Activated CD4-positive, CD25-positive, alpha-beta regulatory T cell (primary cell): ENCODE results near the gene CCNL2.
"Not testable (repeated sequence)": the region's sequence is repeated elsewhere in the genome, so short reads cannot be mapped to it uniquely, and the experiment has no call there.

Experiments used
- DNase-seq, 4 experiments: peaks; one replicate each; lab custom pipeline; 2025; lab: John Stamatoyannopoulos, UW

CCNL2 gene

GRCh38 chr1:1419813-1420653 lies 20.9 kb upstream of the CCNL2 start:
- no peak for DNase-seq

GRCh38 chr1:1419363-1419812 lies 20.3 kb upstream of the CCNL2 start:
- no peak for DNase-seq

- no peak for DNase-seq
Observed at GRCh38 chr1:1418464-1419362, 19.6 kb upstream of the CCNL2 start.

GRCh38 chr1:1417825-1418463 lies 18.8 kb upstream of the CCNL2 start:
- DNase-seq, result not testable (repeated sequence)

- not testable (repeated sequence) for DNase-seq
Observed at GRCh38 chr1:1417396-1417795, 18.3 kb upstream of the CCNL2 start.

- DNase-seq, result no peak
Observed at GRCh38 chr1:1415751-1416150, 16.6 kb upstream of the CCNL2 start.

GRCh38 chr1:1412311-1412902 lies 13.3 kb upstream of the CCNL2 start:
- DNase-seq, result not testable (repeated sequence)

GRCh38 chr1:1411626-1412025 lies 12.5 kb upstream of the CCNL2 start:
- no peak for DNase-seq

GRCh38 chr1:1410238-1410637 lies 11.1 kb upstream of the CCNL2 start:
- DNase-seq, result not testable (repeated sequence)

GRCh38 chr1:1407636-1408318 lies 8.6 kb upstream of the CCNL2 start:
- no peak for DNase-seq

- peak; percentile 91 to 94 (median 92) for DNase-seq
Observed at GRCh38 chr1:1406821-1407635, 7.9 kb upstream of the CCNL2 start, which contains the start of gene MRPL20. Gene MRPL20, minus strand, starts transcription at chr1:1407293. Its CDS starts 76 bp downstream, at chr1:1407217.

GRCh38 chr1:1406101-1406820 lies 7.1 kb upstream of the CCNL2 start:
- no peak for DNase-seq

GRCh38 chr1:1403653-1404052 lies 4.5 kb upstream of the CCNL2 start:
- no peak for DNase-seq

GRCh38 chr1:1402901-1403392 lies 3.8 kb upstream of the CCNL2 start:
- not testable (repeated sequence) for DNase-seq

- DNase-seq, result no peak
Observed at GRCh38 chr1:1402072-1402900, 3.2 kb upstream of the CCNL2 start.

GRCh38 chr1:1401457-1402010 lies 2.4 kb upstream of the CCNL2 start:
- no peak for DNase-seq

- no peak for DNase-seq
Observed at GRCh38 chr1:1400576-1401456, 1.7 kb upstream of the CCNL2 start.
